Measurements from ENCODE around the gene ME1.

GRCh38 chr6:83183082-83183828, 247.6 kb downstream of the ME1 start:
- TF ChIP-seq POLR2A (IDR thresholded peaks at IDR 0.05) (no peak), EP300 (IDR thresholded peaks at IDR 0.05) (no peak), CTCF (IDR thresholded peaks at IDR 0.05) (no peak), POLR2AphosphoS5 (IDR thresholded peaks at IDR 0.05) (no peak)

Data from stomach (tissue), 4 donors.